ENCODE results near the gene GPR17. TPM values are rescaled to one million over a fixed set of nuclear protein-coding genes. Genes with fewer than 3 reads are reported as not detected.

Gene GPR17
- 0.25 TPM for total RNA-seq
- long read RNA-seq: 0 reads

GRCh38 chr2:127645395-127646291, at the start of gene GPR17:
Gene GPR17 (plus strand): TSS chr2:127646153. CDS start chr2:127650736, 4,583 bp downstream.
- ATAC-seq (no peak), DNase-seq (peak; percentile 26)
- intact Hi-C loops (cut with micrococcal nuclease): no loop called here

GRCh38 chr2:127596311-127597045, 49.5 kb upstream of the GPR17 start:
- DNase-seq (peak; percentile 21), ATAC-seq (no peak)
- intact Hi-C loops (cut with micrococcal nuclease): loop anchor here (5.0 kb wide), 1 partner anchor 236 kb away; no protein-coding TSS in a partner anchor

GRCh38 chr2:127597046-127597983, 48.6 kb upstream of the GPR17 start:
- DNase-seq: peak; percentile 23
- intact Hi-C loops (cut with micrococcal nuclease): loop anchor here (5.0 kb wide), 1 partner anchor 235 kb away; no protein-coding TSS in a partner anchor

GRCh38 chr2:127597984-127598380, 48.0 kb upstream of the GPR17 start:
- ATAC-seq (no peak), DNase-seq (no peak)
- intact Hi-C loops (cut with micrococcal nuclease): loop anchor here (5.0 kb wide), 1 partner anchor 234 kb away; no protein-coding TSS in a partner anchor

More at GRCh38 chr2:127597046-127597983, 48.6 kb upstream of the GPR17 start:
- no peak for ATAC-seq

GRCh38 chr2:127598711-127599110, 47.2 kb upstream of the GPR17 start:
- intact Hi-C loops (cut with micrococcal nuclease): loop anchor here (5.0 kb wide), 1 partner anchor 234 kb away; no protein-coding TSS in a partner anchor
- DNase-seq (no peak), ATAC-seq (no peak)

- intact Hi-C loops (cut with micrococcal nuclease): loop anchor here (5.0 kb wide), 1 partner anchor 233 kb away; no protein-coding TSS in a partner anchor
- no peak for DNase-seq
- ATAC-seq: no peak
Measured at GRCh38 chr2:127599211-127599610, 46.7 kb upstream of the GPR17 start.

- DNase-seq (no peak), ATAC-seq (no peak)
- intact Hi-C loops (cut with micrococcal nuclease): no loop called here
Measured at GRCh38 chr2:127604986-127605385, 41.0 kb upstream of the GPR17 start.

- ATAC-seq (no peak), DNase-seq (no peak)
- intact Hi-C loops (cut with micrococcal nuclease): no loop called here
Measured at GRCh38 chr2:127605691-127606263, 40.2 kb upstream of the GPR17 start.

- DNase-seq (no peak), ATAC-seq (no peak)
Measured at GRCh38 chr2:127606625-127607398, 39.1 kb upstream of the GPR17 start.

GRCh38 chr2:127607399-127607908, 38.5 kb upstream of the GPR17 start:
- intact Hi-C loops (cut with micrococcal nuclease): no loop called here

More at GRCh38 chr2:127606625-127607398, 39.1 kb upstream of the GPR17 start:
- intact Hi-C loops (cut with micrococcal nuclease): no loop called here

GRCh38 chr2:127608061-127609030, 37.6 kb upstream of the GPR17 start:
- no peak for DNase-seq
- intact Hi-C loops (cut with micrococcal nuclease): no loop called here
- ATAC-seq: no peak

More at GRCh38 chr2:127607399-127607908, 38.5 kb upstream of the GPR17 start:
- DNase-seq (no peak), ATAC-seq (no peak)

- DNase-seq (no peak), ATAC-seq (no peak)
- intact Hi-C loops (cut with micrococcal nuclease): no loop called here
Measured at GRCh38 chr2:127609031-127609751, 36.8 kb upstream of the GPR17 start.

- no peak for ATAC-seq
Measured at GRCh38 chr2:127609818-127610217, 36.1 kb upstream of the GPR17 start.

GRCh38 chr2:127610561-127610960, 35.4 kb upstream of the GPR17 start:
- no peak for ATAC-seq
- DNase-seq: peak; percentile 14
- intact Hi-C loops (cut with micrococcal nuclease): no loop called here

More at GRCh38 chr2:127609818-127610217, 36.1 kb upstream of the GPR17 start:
- peak; percentile 18 for DNase-seq
- intact Hi-C loops (cut with micrococcal nuclease): no loop called here

- intact Hi-C loops (cut with micrococcal nuclease): no loop called here
- ATAC-seq (no peak), DNase-seq (peak; percentile 9)
Measured at GRCh38 chr2:127611076-127611925, 34.7 kb upstream of the GPR17 start.
